H9 (cell line): ENCODE results near the gene TBX3. TPM values are rescaled to one million over a fixed set of nuclear protein-coding genes. Genes with fewer than 3 reads are reported as not detected.

Source experiments
- DNase-seq: peaks from one replicate; pipeline ENCODE4 v3.0.0-alpha.2; 2017
- H2AFZ ChIP-seq: one replicate; pipeline ENCODE4 v1.6.1; 2013; ENCODE audit warnings: mild to moderate bottlenecking, low read length, control low read depth, moderate library complexity
- H2AK5ac ChIP-seq: 2 replicates; pipeline ENCODE4 v1.6.1; 2013; ENCODE audit warnings: low read length, control low read depth, mixed read lengths; ENCODE audit not compliant: insufficient read length
- H2BK120ac ChIP-seq: one replicate; pipeline ENCODE4 v1.6.1; 2013; ENCODE audit warnings: low read depth, mild to moderate bottlenecking, low read length, control low read depth, inconsistent platforms; ENCODE audit not compliant: poor library complexity, severe bottlenecking
- H2BK12ac ChIP-seq: 2 replicates; pipeline ENCODE4 v1.6.1; 2013; ENCODE audit warnings: low read length, control low read depth, mixed read lengths, low read depth; ENCODE audit not compliant: insufficient read length
- H2BK15ac ChIP-seq: 2 replicates; pipeline ENCODE4 v1.6.1; 2013; ENCODE audit warnings: low read depth, low read length, control low read depth
- H2BK20ac ChIP-seq: one replicate; pipeline ENCODE4 v1.6.1; 2013; ENCODE audit warnings: low read depth, mild to moderate bottlenecking, low read length, control low read depth, inconsistent platforms; ENCODE audit not compliant: poor library complexity, severe bottlenecking
- H2BK5ac ChIP-seq: 2 replicates; pipeline ENCODE4 v1.6.1; 2013; ENCODE audit warnings: low read length, control low read depth, mixed read lengths; ENCODE audit not compliant: insufficient read length
- H3K14ac ChIP-seq: 2 replicates; pipeline ENCODE4 v1.6.1; 2013; ENCODE audit warnings: low read length, control low read depth; ENCODE audit not compliant: insufficient read depth
- H3K18ac ChIP-seq: 2 replicates; pipeline ENCODE4 v1.6.1; 2013; ENCODE audit warnings: low read depth, mild to moderate bottlenecking, mixed read lengths, low read length, control low read depth; ENCODE audit not compliant: insufficient read length
- H3K23ac ChIP-seq: 2 replicates; pipeline ENCODE4 v1.6.1; 2013; ENCODE audit warnings: low read length, control low read depth, mixed read lengths, low read depth; ENCODE audit not compliant: insufficient read length
- H3K23me2 ChIP-seq: 2 replicates; pipeline ENCODE4 v1.6.1; 2013; ENCODE audit warnings: low read depth, mild to moderate bottlenecking, mixed read lengths, low read length, control low read depth; ENCODE audit not compliant: insufficient read length, poor library complexity, severe bottlenecking
- H3K27ac ChIP-seq: 2 replicates; pipeline ENCODE4 v1.5.1; 2013; ENCODE audit warnings: low read length, control low read depth, mixed read lengths, low read depth; ENCODE audit not compliant: insufficient read length
- H3K27me3 ChIP-seq: 2 replicates; pipeline ENCODE4 v1.6.1; 2013; ENCODE audit warnings: low read length, control low read depth, inconsistent platforms; ENCODE audit not compliant: insufficient read depth
- H3K4ac ChIP-seq: 2 replicates; pipeline ENCODE4 v1.6.1; 2013; ENCODE audit warnings: low read depth, mild to moderate bottlenecking, control low read depth, inconsistent platforms, low read length, moderate library complexity
- H3K4me1 ChIP-seq: 2 replicates; pipeline ENCODE4 v1.6.1; 2013; ENCODE audit warnings: low read length, control low read depth, inconsistent platforms; ENCODE audit not compliant: insufficient read depth
- H3K4me2 ChIP-seq: 2 replicates; pipeline ENCODE4 v1.6.1; 2013; ENCODE audit warnings: low read length, control low read depth, mixed read lengths; ENCODE audit not compliant: insufficient read length, insufficient read depth
- H3K56ac ChIP-seq: 2 replicates; pipeline ENCODE4 v1.6.1; 2013; ENCODE audit warnings: low read depth, mild to moderate bottlenecking, mixed read lengths, low read length, control low read depth; ENCODE audit not compliant: insufficient read length
- H3K79me1 ChIP-seq: 2 replicates; pipeline ENCODE4 v1.6.1; 2013; ENCODE audit warnings: low read depth, mild to moderate bottlenecking, moderate library complexity, low read length, control low read depth, inconsistent platforms; ENCODE audit not compliant: insufficient read depth, poor library complexity, severe bottlenecking
- H3K79me2 ChIP-seq: 2 replicates; pipeline ENCODE4 v1.6.1; 2013; ENCODE audit warnings: low read length, control low read depth, inconsistent platforms; ENCODE audit not compliant: insufficient read depth
- H3K9ac ChIP-seq: 2 replicates; pipeline ENCODE4 v1.6.1; 2013; ENCODE audit warnings: low read length, control low read depth, mixed read lengths; ENCODE audit not compliant: insufficient read length; ENCODE audit errors: extremely low read depth
- H3K9me3 ChIP-seq: one replicate; pipeline ENCODE4 v1.6.1; 2013; ENCODE audit warnings: low read depth, low read length, inconsistent platforms; ENCODE audit not compliant: control insufficient read depth
- H3T11ph ChIP-seq: one replicate; pipeline ENCODE4 v1.6.1; 2013; ENCODE audit warnings: mild to moderate bottlenecking, low read length, control low read depth, inconsistent platforms
- H4K20me1 ChIP-seq: one replicate; pipeline ENCODE4 v1.6.1; 2013; ENCODE audit not compliant: control insufficient read depth, insufficient read length, insufficient read depth
- H4K5ac ChIP-seq: 2 replicates; pipeline ENCODE4 v1.6.1; 2013; ENCODE audit warnings: low read depth, mild to moderate bottlenecking, mixed read lengths, low read length, control low read depth; ENCODE audit not compliant: insufficient read length
- H4K8ac ChIP-seq: replicated peaks from 2 replicates; pipeline ENCODE4 v1.6.1; 2013; ENCODE audit warnings: low read length, control low read depth, mixed read lengths, low read depth; ENCODE audit not compliant: insufficient read length
- H4K91ac ChIP-seq: 2 replicates; pipeline ENCODE4 v1.6.1; 2013; ENCODE audit warnings: low read depth, mild to moderate bottlenecking, moderate library complexity, mixed read lengths, low read length, control low read depth; ENCODE audit not compliant: insufficient read length
- H3K27ac Mint-ChIP-seq, 3 experiments: 2 replicates in 2 of 3; 3 replicates in 1 of 3; pipeline ENCODE4 v1.8.0; 2020 to 2021; ENCODE audit warnings: mixed read lengths in 3 of 3, mild to moderate bottlenecking in 1 of 3, moderate library complexity in 1 of 3
- H3K27me3 Mint-ChIP-seq: 2 replicates; pipeline ENCODE4 v1.8.0; 2021; ENCODE audit warnings: low read depth, mild to moderate bottlenecking, moderate library complexity, mixed read lengths
- H3K36me3 Mint-ChIP-seq, 3 experiments: 2 replicates in 2 of 3; 3 replicates in 1 of 3; pipeline ENCODE4 v1.8.0; 2020 to 2021; ENCODE audit warnings: low read depth in 3 of 3, mixed read lengths in 3 of 3; ENCODE audit not compliant: insufficient read depth in 1 of 3
- H3K4me1 Mint-ChIP-seq, 2 experiments: 2 replicates each; pipeline ENCODE4 v1.8.0; 2020; ENCODE audit warnings: mixed read lengths in 2 of 2
- H3K4me3 Mint-ChIP-seq, 2 experiments: 2 replicates in 1 of 2; 3 replicates in 1 of 2; pipeline ENCODE4 v1.8.0; 2020 to 2021; ENCODE audit warnings: mild to moderate bottlenecking in 2 of 2, mixed read lengths in 2 of 2, moderate library complexity in 1 of 2
- H3K9me3 Mint-ChIP-seq, 2 experiments: 2 replicates in 1 of 2; 3 replicates in 1 of 2; pipeline ENCODE4 v1.8.0; 2020; ENCODE audit warnings: mild to moderate bottlenecking in 2 of 2, mixed read lengths in 2 of 2, moderate library complexity in 1 of 2
- CTCF ChIP-seq: fragments of 200-600 bp; sonication (generic); conservative IDR thresholded peaks from 3 replicates; pipeline ENCODE4 v1.8.0; 2021; ENCODE audit warnings: antibody characterized with exemption, mild to moderate bottlenecking
- total RNA-seq: library from RNA; stranded (reverse); gene quantifications from 2 replicates; pipeline ENCODE4 v1.2.1, GENCODE V29; 2021

Gene TBX3
- total RNA-seq, 1 experiment from 2014 or later: 0.04 TPM

DNA sequence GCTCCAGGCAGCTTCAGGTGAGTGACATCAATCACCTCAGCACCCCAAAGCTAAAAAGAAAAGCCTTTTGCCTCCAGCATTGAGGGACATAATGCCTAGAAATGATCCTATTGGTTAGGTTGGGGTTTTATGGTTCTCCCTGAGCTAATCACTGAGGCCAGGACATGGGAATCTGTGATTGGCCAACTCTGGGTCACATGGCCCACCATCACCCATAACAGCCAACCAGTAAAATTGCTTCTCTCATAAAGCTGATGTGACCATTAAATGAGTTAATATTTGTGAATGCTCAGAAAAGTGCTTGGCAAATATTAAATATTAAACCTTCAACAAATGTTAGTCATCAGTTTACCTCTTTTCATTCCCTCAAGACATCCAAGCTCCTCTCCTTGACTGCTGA, 60.2 kb downstream of the TBX3 start:
- H3K4me2 ChIP-seq: no peak overlapping the region
- H2BK5ac ChIP-seq: no peak overlapping the region
- Mint-ChIP-seq H3K27me3 (peaks cover 14% of the 10 kb centered on the region), H3K9me3 (no peaks in the 10 kb centered on the region; a peak in 1 of 5 replicates), H3K4me3 (no peak overlapping the region), H3K27ac (no peak overlapping the region), H3K36me3 (no peaks in the 10 kb centered on the region), H3K4me1 (peaks cover 0 to 5% of the 10 kb centered on the region in 2 experiments; a peak in 1 of 4 replicates)
- H3K23me2 ChIP-seq: no peaks in the 10 kb centered on the region
- H3K4ac ChIP-seq: no peak overlapping the region
- no peak overlapping the region for H4K5ac ChIP-seq
- H2BK15ac ChIP-seq: no peak overlapping the region
- H3K79me2 ChIP-seq: no peaks in the 10 kb centered on the region
- H3K27me3 ChIP-seq: no peaks in the 10 kb centered on the region
- DNase-seq: no peak
- H3K9ac ChIP-seq: no peak overlapping the region
- H3K27ac ChIP-seq: no peak overlapping the region
- H3K18ac ChIP-seq: no peak overlapping the region
- no peaks in the 10 kb centered on the region for H3K4me1 ChIP-seq
- no peak overlapping the region for H2AFZ ChIP-seq
- H3K79me1 ChIP-seq: no peaks in the 10 kb centered on the region
- H2BK12ac ChIP-seq: no peak overlapping the region
- H3K23ac ChIP-seq: no peak overlapping the region
- H4K8ac ChIP-seq: no peak overlapping the region
- no peak overlapping the region for H2BK20ac ChIP-seq
- H3K56ac ChIP-seq: no peak overlapping the region
- H3K9me3 ChIP-seq: no peaks in the 10 kb centered on the region
- no peak overlapping the region for H4K91ac ChIP-seq
- no peak overlapping the region for H3T11ph ChIP-seq
- no peak overlapping the region for H2AK5ac ChIP-seq
- no peak overlapping the region for H2BK120ac ChIP-seq
- no peaks in the 10 kb centered on the region for H4K20me1 ChIP-seq
- TF ChIP-seq CTCF: no peak
- H3K14ac ChIP-seq: no peak overlapping the region
